ENCODE measurements around the gene TPCN1. TPM values are rescaled to one million over a fixed set of nuclear protein-coding genes. Genes with fewer than 3 reads are reported as not detected.

Gene TPCN1
- total and polyA plus RNA-seq, 2 of the 8 experiments (the other 6 are each of a cell fraction or from before 2014, with no cell fraction given): 14.9 to 21.4 TPM

GRCh38 chr12:113284751-113285150, 63.5 kb downstream of the TPCN1 start:
- no peak overlapping the region for H2BK12ac ChIP-seq (ENCODE audit: low read depth, low read length)
- H3K27me3 ChIP-seq (replicated peaks in 1 of 4; ENCODE audit: control insufficient read depth in 3 of 4, extremely low read depth in 1 of 4, insufficient read depth in 3 of 4, low read length in 3 of 4): no peaks in the 10 kb centered on the region
- no peak overlapping the region for H2BK120ac ChIP-seq (replicated peaks; ENCODE audit: low read depth, low read length)
- WGBS, 2 experiments (ENCODE audit: extremely low coverage in 1 of 2, insufficient coverage in 1 of 2, insufficient read length in 1 of 2, insufficient replicate concordance in 2 of 2, low coverage in 1 of 2, low lambda C conversion rate in 2 of 2, missing lambda C conversion rate in 1 of 2): 91% methylated on average over 13 of the region's 13 CpGs; no CpG with 5 or more reads in 1 of the 2 experiments
- H3K4me3 ChIP-seq (ENCODE audit: extremely low read depth in 1 of 4, insufficient read depth in 2 of 4, low read depth in 3 of 4, low read length in 4 of 4): no peak overlapping the region
- no peaks in the 10 kb centered on the region; a peak in 1 of 8 replicates for H3K36me3 ChIP-seq (ENCODE audit: control insufficient read depth in 2 of 4, insufficient read depth in 4 of 4, low read length in 3 of 4)
- no peak overlapping the region for H2AK5ac ChIP-seq (ENCODE audit: low read depth, low read length)
- CTCF ChIA-PET (ENCODE audit: partially characterized antibody): interaction anchor here (1.3 to 2.3 kb wide), 3 partner anchors 10 to 36 kb away, joined by 3 to 8 read pairs (median 3); no protein-coding TSS in a partner anchor
- no peak overlapping the region for H2BK5ac ChIP-seq (ENCODE audit: low read depth, low read length)
- no peaks in the 10 kb centered on the region for H3K9me3 ChIP-seq (ENCODE audit: insufficient read depth in 2 of 2, low read depth in 1 of 2, low read length in 1 of 2)
- H3K79me2 ChIP-seq (ENCODE audit: control insufficient read depth in 1 of 2, insufficient read depth in 2 of 2, low read length in 2 of 2): no peaks in the 10 kb centered on the region
- H4K8ac ChIP-seq (ENCODE audit: extremely low read depth, insufficient read depth, low read length): no peak overlapping the region
- H2AFZ ChIP-seq (ENCODE audit: low read length): no peak overlapping the region
- H3K4ac ChIP-seq (replicated peaks; ENCODE audit: insufficient read length, low read depth, low read length): no peak overlapping the region
- no peak overlapping the region for H3K27ac ChIP-seq (ENCODE audit: low read depth, low read length)
- no peak overlapping the region for H3K4me2 ChIP-seq (ENCODE audit: insufficient read depth in 1 of 2, low read depth in 2 of 2, low read length in 2 of 2)
- H3K9ac ChIP-seq (replicated peaks in 1 of 4; ENCODE audit: extremely low read depth in 1 of 4, low read depth in 3 of 4, low read length in 3 of 4): no peak overlapping the region
- H4K20me1 ChIP-seq (replicated peaks in 1 of 2; ENCODE audit: control insufficient read depth in 1 of 2, insufficient read depth in 2 of 2, low read length in 2 of 2): no peaks in the 10 kb centered on the region
- no peak overlapping the region for H3K23ac ChIP-seq (ENCODE audit: insufficient read length)
- no peak for DNase-seq (ENCODE audit: low read depth in 1 of 2, low spot score in 2 of 2)
- no peak overlapping the region for H3K14ac ChIP-seq (ENCODE audit: insufficient read length)
- no peak overlapping the region for H3K56ac ChIP-seq (replicated peaks; ENCODE audit: insufficient read length, low read depth, low read length)
- no peaks in the 10 kb centered on the region for H3K23me2 ChIP-seq (ENCODE audit: low read depth, low read length)
- H3K18ac ChIP-seq (ENCODE audit: extremely low read depth, low read length): no peak overlapping the region
- H3K79me1 ChIP-seq (ENCODE audit: low read depth, low read length): no peaks in the 10 kb centered on the region
- no peak for FAIRE-seq
- H3K4me1 ChIP-seq (replicated peaks in 1 of 4; ENCODE audit: control insufficient read depth in 3 of 4, insufficient read depth in 4 of 4, low read length in 3 of 4): no peaks in the 10 kb centered on the region
- H4K91ac ChIP-seq (replicated peaks; ENCODE audit: insufficient read length, low read length): no peak overlapping the region
- no peak overlapping the region for H2BK15ac ChIP-seq (ENCODE audit: low read length)
- POLR2A ChIA-PET (ENCODE audit: partially characterized antibody): interaction anchor here (1.0 to 2.0 kb wide), 2 partner anchors 10 to 13 kb away, joined by 3 to 6 read pairs; no protein-coding TSS in a partner anchor
- H2BK20ac ChIP-seq (ENCODE audit: low read length): no peak overlapping the region
- H4K5ac ChIP-seq (ENCODE audit: insufficient read length, low read depth, low read length): no peak overlapping the region
- TF ChIP-seq RBBP5 (IDR thresholded peaks at IDR 0.05; ENCODE audit: borderline replicate concordance, low read depth, low read length): no peak
- no peak for TF ChIP-seq RXRA (IDR thresholded peaks at IDR 0.05; ENCODE audit: insufficient read depth, low read depth, low read length)
- no peak for TF ChIP-seq PHF8 (conservative IDR thresholded peaks at IDR 0.05; ENCODE audit: low read depth, low read length)
- TF ChIP-seq FOSL1 (IDR thresholded peaks at IDR 0.05; ENCODE audit: insufficient read depth, low read depth, low read length): no peak
- no peak for TF ChIP-seq SIN3A (conservative IDR thresholded peaks at IDR 0.05 in 1 of 2, IDR thresholded peaks at IDR 0.05 in 1 of 2; ENCODE audit: low read depth in 1 of 2, low read length in 2 of 2)
- no peak for TF ChIP-seq SP4 (IDR thresholded peaks at IDR 0.05; ENCODE audit: low read length)
- no peak for TF ChIP-seq SP2 (IDR thresholded peaks at IDR 0.05; ENCODE audit: low read length)
- TF ChIP-seq ZNF274 (IDR thresholded peaks at IDR 0.05; ENCODE audit: borderline replicate concordance, extremely low read depth, low read length): no peak
- TF ChIP-seq POLR2A (IDR thresholded peaks at IDR 0.05; ENCODE audit: control extremely low read depth in 1 of 2, low read depth in 2 of 2, low read length in 2 of 2): no peak
- no peak for TF ChIP-seq BRCA1 (IDR thresholded peaks at IDR 0.05; ENCODE audit: low read depth, low read length)
- no peak for TF ChIP-seq NANOG (IDR thresholded peaks at IDR 0.05; ENCODE audit: insufficient read depth, low read depth, low read length, poor library complexity, severe bottlenecking)
- TF ChIP-seq CHD1 (IDR thresholded peaks at IDR 0.05; ENCODE audit: low read depth, low read length): no peak
- TF ChIP-seq KDM4A (IDR thresholded peaks at IDR 0.05; ENCODE audit: low read depth, low read length, severe bottlenecking): no peak
- TF ChIP-seq CEBPB (IDR thresholded peaks at IDR 0.05; ENCODE audit: low read depth, low read length): no peak
- no peak for TF ChIP-seq JUND (IDR thresholded peaks at IDR 0.05; ENCODE audit: low read length)
- TF ChIP-seq CBX5 (IDR thresholded peaks at IDR 0.05; ENCODE audit: low read depth, low read length): no peak

Measured in H1 (cell line).